HFF-Myc (cell line): ENCODE measurements around the gene HELZ.

Source experiments
- DNase-seq: peaks from one replicate; pipeline ENCODE4 v3.0.0-alpha.2; 2011; ENCODE audit warnings: low read depth; ENCODE audit errors: extremely low read depth
- H3K4me3 ChIP-seq: replicated peaks from 2 replicates; pipeline ENCODE4 v1.5.1; 2011; ENCODE audit warnings: low read depth, mild to moderate bottlenecking, control low read depth, low read length
- CTCF ChIP-seq: IDR thresholded peaks from 2 replicates; pipeline ENCODE4 v1.5.1; 2012; ENCODE audit warnings: mild to moderate bottlenecking, low read depth, low read length, control low read depth; ENCODE audit errors: missing control alignments

The HELZ gene

DNA sequence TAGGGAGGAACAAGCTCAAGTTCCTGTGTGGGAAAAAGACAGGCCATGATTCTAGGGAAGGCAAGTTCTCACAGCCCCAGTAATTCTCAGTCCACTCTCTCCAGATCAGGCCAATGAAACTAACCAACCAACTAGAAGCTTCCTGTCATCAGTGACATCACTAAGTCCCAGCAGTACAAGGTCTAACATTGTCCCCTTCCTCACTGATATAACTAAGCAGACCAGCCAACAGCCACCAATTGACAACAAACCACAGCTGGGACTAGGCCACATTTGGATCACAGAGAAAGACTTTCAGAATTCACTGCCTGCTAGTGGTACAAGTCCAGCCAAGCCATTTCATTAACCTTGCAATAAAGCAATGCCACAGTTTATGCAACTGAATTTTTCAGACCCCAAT lies 106.6 kb downstream of the HELZ start:
- no peak for DNase-seq
- no peak for TF ChIP-seq CTCF
- no peak overlapping the region for H3K4me3 ChIP-seq

DNA sequence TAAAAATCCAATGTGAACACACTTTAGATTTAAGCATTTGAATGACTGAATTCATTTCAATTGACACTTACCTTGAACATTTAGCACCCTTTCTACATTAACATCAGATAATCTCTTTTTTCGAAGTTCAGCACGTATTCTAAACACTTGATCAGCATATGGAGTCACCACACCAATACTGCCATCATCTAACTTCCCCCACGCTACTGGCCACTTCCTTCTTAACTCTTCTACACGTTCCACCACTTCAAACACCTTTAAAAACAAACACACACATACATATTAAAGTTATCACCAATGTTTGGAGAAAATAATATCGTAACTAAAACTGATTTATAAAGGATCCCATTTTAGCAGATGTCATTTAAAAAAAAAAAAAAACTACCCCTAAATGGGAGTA lies 107.1 kb downstream of the HELZ start:
- no peak for TF ChIP-seq CTCF
- DNase-seq: no peak
- no peak overlapping the region for H3K4me3 ChIP-seq

GRCh38 chr17:67137026-67137370 lies 108.0 kb downstream of the HELZ start:
- DNase-seq: no peak
- TF ChIP-seq CTCF: no peak
- no peak overlapping the region for H3K4me3 ChIP-seq

DNA sequence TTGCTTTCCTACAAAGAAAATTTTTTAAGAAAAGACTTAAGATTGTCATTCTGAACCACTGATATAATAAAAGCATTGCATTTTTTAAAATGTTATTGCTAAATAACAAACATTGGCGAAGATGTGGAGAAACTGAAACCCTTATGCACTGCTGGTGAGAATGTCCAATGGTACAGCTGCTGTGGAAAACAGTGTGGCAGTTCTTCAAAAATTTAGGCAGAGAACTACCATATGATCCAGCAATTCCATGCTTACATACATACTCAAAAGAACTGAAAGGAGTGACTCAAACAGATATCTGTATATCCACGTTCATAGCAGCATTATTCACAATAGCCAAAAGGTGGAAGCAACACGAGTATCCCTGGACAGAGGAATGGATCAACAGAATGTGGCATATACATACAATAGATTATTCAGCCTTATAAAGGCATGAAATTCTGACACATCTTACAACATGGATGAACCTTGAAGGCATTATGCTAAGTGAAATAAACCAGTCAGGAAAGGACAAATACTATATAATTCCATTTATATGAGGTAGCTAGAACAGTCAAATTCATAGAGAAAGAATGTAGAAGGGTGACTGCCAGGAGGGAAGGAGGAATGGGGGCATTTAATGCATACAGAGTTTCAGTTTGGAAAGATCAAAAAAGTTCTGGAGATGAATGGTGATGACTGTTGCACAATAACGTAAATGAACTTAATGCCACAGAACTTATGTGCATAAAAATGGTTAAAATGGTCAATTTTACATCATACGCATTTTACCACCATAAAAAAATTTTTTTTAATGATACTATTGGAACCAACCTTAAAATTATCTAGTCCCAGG lies 108.6 kb downstream of the HELZ start:
- DNase-seq: no peak
- no peak overlapping the region for H3K4me3 ChIP-seq
- no peak for TF ChIP-seq CTCF

- no peak for TF ChIP-seq CTCF
- no peak for DNase-seq
- H3K4me3 ChIP-seq: no peak overlapping the region
Measured at GRCh38 chr17:67133161-67133560, 111.8 kb downstream of the HELZ start.

DNA sequence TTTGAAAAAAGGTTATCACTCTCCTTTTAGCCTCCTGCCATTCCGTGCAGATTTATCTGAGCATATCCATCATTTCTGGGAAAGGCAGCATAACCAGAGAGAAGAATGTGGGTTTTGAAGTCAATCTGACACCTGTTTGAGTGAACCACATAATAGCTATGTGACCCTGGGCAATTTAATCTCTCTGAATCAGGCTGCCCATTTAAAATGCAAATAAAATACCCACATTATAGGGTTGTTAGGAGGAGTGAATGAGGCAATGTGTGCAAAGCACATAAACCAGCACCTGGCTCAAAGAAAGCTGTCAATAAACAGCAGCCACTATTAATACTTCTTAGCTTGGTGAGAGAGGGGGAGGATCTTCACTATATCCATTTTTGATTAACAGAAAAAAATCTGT lies 112.6 kb downstream of the HELZ start:
- H3K4me3 ChIP-seq: no peak overlapping the region
- no peak for TF ChIP-seq CTCF
- DNase-seq: no peak

- H3K4me3 ChIP-seq: no peak overlapping the region
- DNase-seq: no peak
- TF ChIP-seq CTCF: no peak
Measured at GRCh38 chr17:67130768-67131167, 114.2 kb downstream of the HELZ start.
